ENCODE data around the gene PPFIA1. TPM values are rescaled to one million over a fixed set of nuclear protein-coding genes. Genes with fewer than 3 reads are reported as not detected.

The PPFIA1 gene
- total and polyA plus RNA-seq, 2 of the 13 experiments (the other 11 are each of a cell fraction or from before 2014, with no cell fraction given): 29.9 to 45.2 TPM

DNA sequence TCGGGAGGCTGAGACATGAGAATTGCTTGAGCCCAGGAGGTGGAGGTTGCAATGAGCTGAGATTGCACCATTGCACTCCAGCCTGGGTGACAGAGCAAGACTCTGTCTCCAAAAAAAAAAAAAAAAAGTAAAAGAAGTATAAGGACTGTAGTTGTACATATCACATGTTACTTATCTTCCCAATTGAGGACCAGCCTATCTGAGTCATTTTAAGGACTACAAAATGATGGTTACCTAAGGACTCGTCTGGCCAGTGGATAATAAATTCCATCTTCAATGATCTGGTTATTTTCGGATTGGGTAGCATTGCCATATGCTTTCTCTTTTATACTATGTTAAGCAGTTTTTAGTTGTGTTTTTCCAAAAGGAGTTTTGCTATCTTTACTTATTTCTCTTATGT, 55.3 kb downstream of the PPFIA1 start:
- ChIA-PET POLR2A (no interaction called here), CTCF (ENCODE audit: low intra/inter-chr PET ratio, low total read pairs) (no interaction called here)
- DNase-seq (ENCODE audit: low spot score) (no peak), FAIRE-seq (no peak), ATAC-seq (no peak)
- H2AFZ ChIP-seq (ENCODE audit: low read length): no peak overlapping the region
- H3K4me1 ChIP-seq (ENCODE audit: insufficient read depth, low read length): no peaks in the 10 kb centered on the region
- no peak overlapping the region for H3K4me3 ChIP-seq (replicated peaks in 1 of 3; ENCODE audit: insufficient read depth in 1 of 3, low read depth in 2 of 3, low read length in 3 of 3)
- no peaks in the 10 kb centered on the region for H3K27me3 ChIP-seq (ENCODE audit: control insufficient read depth in 1 of 2, insufficient read depth in 2 of 2, low read length in 2 of 2)
- in situ Hi-C loops (cut with HindIII; ENCODE audit: extremely low pct_ligation_motif_present, low pct_unique_long_range_greater_than_20kb) (no loop called here), intact Hi-C loops (cut with micrococcal nuclease; ENCODE audit: unreplicated experiment) (no loop called here)
- no peaks in the 10 kb centered on the region for H3K9me3 ChIP-seq (ENCODE audit: low read length)
- H4K20me1 ChIP-seq (ENCODE audit: insufficient read depth, low read length): 0 out of 2 replicates have a peak, but pooled peaks cover 2% of the 10 kb centered on the region
- WGBS (ENCODE audit: low lambda C conversion rate): 96% methylated on average over 3 of the region's 3 CpGs
- no peak overlapping the region for H3K4me2 ChIP-seq (ENCODE audit: low read depth, low read length)
- no peaks in the 10 kb centered on the region for H3K79me2 ChIP-seq (ENCODE audit: insufficient read depth, low read length)
- peaks cover 18 to 70% of the 10 kb centered on the region in 2 experiments for H3K36me3 ChIP-seq (replicated peaks in 1 of 2; ENCODE audit: control insufficient read depth in 1 of 2, insufficient read depth in 2 of 2, low read length in 2 of 2)
- no peak overlapping the region for H3K9ac ChIP-seq (ENCODE audit: insufficient read depth, low read depth, low read length)
- H3K27ac ChIP-seq (ENCODE audit: extremely low read length, insufficient read depth, low read length): no peak overlapping the region
- BruUV-seq (replicated peaks): no TSS peak
- TF ChIP-seq SP2 (CRISPR knock-in tag; IDR thresholded peaks at IDR 0.05) (no peak), ZMYM3 (CRISPR knock-in tag; IDR thresholded peaks at IDR 0.05) (no peak), PAWR (CRISPR knock-in tag; IDR thresholded peaks at IDR 0.05; ENCODE audit: borderline replicate concordance) (no peak), KLF16 (CRISPR knock-in tag; IDR thresholded peaks at IDR 0.05) (no peak), HDAC2 (CRISPR knock-in tag; IDR thresholded peaks at IDR 0.05) (no peak)
- TF ChIP-seq, protein P1, sequence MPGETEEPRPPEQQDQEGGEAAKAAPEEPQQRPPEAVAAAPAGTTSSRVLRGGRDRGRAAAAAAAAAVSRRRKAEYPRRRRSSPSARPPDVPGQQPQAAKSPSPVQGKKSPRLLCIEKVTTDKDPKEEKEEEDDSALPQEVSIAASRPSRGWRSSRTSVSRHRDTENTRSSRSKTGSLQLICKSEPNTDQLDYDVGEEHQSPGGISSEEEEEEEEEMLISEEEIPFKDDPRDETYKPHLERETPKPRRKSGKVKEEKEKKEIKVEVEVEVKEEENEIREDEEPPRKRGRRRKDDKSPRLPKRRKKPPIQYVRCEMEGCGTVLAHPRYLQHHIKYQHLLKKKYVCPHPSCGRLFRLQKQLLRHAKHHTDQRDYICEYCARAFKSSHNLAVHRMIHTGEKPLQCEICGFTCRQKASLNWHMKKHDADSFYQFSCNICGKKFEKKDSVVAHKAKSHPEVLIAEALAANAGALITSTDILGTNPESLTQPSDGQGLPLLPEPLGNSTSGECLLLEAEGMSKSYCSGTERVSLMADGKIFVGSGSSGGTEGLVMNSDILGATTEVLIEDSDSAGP (CRISPR knock-in tag; IDR thresholded peaks at IDR 0.05; ENCODE audit: borderline replicate concordance): no peak
- TF ChIP-seq, protein P2, sequence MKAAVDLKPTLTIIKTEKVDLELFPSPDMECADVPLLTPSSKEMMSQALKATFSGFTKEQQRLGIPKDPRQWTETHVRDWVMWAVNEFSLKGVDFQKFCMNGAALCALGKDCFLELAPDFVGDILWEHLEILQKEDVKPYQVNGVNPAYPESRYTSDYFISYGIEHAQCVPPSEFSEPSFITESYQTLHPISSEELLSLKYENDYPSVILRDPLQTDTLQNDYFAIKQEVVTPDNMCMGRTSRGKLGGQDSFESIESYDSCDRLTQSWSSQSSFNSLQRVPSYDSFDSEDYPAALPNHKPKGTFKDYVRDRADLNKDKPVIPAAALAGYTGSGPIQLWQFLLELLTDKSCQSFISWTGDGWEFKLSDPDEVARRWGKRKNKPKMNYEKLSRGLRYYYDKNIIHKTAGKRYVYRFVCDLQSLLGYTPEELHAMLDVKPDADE (CRISPR knock-in tag; IDR thresholded peaks at IDR 0.05): no peak
- TF ChIP-seq, protein P3, sequence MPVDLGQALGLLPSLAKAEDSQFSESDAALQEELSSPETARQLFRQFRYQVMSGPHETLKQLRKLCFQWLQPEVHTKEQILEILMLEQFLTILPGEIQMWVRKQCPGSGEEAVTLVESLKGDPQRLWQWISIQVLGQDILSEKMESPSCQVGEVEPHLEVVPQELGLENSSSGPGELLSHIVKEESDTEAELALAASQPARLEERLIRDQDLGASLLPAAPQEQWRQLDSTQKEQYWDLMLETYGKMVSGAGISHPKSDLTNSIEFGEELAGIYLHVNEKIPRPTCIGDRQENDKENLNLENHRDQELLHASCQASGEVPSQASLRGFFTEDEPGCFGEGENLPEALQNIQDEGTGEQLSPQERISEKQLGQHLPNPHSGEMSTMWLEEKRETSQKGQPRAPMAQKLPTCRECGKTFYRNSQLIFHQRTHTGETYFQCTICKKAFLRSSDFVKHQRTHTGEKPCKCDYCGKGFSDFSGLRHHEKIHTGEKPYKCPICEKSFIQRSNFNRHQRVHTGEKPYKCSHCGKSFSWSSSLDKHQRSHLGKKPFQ (CRISPR knock-in tag; IDR thresholded peaks at IDR 0.05; ENCODE audit: insufficient replicate concordance): no peak
- TF ChIP-seq, protein P4, sequence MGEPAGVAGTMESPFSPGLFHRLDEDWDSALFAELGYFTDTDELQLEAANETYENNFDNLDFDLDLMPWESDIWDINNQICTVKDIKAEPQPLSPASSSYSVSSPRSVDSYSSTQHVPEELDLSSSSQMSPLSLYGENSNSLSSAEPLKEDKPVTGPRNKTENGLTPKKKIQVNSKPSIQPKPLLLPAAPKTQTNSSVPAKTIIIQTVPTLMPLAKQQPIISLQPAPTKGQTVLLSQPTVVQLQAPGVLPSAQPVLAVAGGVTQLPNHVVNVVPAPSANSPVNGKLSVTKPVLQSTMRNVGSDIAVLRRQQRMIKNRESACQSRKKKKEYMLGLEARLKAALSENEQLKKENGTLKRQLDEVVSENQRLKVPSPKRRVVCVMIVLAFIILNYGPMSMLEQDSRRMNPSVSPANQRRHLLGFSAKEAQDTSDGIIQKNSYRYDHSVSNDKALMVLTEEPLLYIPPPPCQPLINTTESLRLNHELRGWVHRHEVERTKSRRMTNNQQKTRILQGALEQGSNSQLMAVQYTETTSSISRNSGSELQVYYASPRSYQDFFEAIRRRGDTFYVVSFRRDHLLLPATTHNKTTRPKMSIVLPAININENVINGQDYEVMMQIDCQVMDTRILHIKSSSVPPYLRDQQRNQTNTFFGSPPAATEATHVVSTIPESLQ (CRISPR knock-in tag; conservative IDR thresholded peaks at IDR 0.05): no peak
- TF ChIP-seq, protein P5, sequence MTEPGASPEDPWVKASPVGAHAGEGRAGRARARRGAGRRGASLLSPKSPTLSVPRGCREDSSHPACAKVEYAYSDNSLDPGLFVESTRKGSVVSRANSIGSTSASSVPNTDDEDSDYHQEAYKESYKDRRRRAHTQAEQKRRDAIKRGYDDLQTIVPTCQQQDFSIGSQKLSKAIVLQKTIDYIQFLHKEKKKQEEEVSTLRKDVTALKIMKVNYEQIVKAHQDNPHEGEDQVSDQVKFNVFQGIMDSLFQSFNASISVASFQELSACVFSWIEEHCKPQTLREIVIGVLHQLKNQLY (CRISPR knock-in tag; IDR thresholded peaks at IDR 0.05): no peak
- TF ChIP-seq, protein P6, sequence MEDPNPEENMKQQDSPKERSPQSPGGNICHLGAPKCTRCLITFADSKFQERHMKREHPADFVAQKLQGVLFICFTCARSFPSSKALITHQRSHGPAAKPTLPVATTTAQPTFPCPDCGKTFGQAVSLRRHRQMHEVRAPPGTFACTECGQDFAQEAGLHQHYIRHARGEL (CRISPR knock-in tag; IDR thresholded peaks at IDR 0.05): no peak
- TF ChIP-seq, protein P7, sequence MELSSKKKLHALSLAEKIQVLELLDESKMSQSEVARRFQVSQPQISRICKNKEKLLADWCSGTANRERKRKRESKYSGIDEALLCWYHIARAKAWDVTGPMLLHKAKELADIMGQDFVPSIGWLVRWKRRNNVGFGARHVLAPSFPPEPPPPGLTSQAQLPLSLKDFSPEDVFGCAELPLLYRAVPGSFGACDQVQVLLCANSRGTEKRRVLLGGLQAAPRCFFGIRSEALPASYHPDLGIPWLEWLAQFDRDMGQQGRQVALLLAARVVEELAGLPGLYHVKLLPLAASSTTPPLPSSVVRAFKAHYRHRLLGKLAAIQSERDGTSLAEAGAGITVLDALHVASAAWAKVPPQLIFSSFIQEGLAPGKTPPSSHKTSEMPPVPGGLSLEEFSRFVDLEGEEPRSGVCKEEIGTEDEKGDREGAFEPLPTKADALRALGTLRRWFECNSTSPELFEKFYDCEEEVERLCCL (CRISPR knock-in tag; IDR thresholded peaks at IDR 0.05; ENCODE audit: borderline replicate concordance): no peak

Data from HepG2 (cell line).